ENCODE measurements around the gene LIN28B. TPM values are rescaled to one million over a fixed set of nuclear protein-coding genes. Genes with fewer than 3 reads are reported as not detected.

LIN28B gene
- total and polyA plus RNA-seq, 4 donors, result 0.12 to 0.14 TPM; not detected in 2

- no peaks in the 10 kb centered on the region for H3K36me3 ChIP-seq (ENCODE audit: control insufficient read depth in 4 of 4, insufficient read depth in 4 of 4, low read length in 4 of 4)
- H3K9me3 ChIP-seq (ENCODE audit: control insufficient read depth in 4 of 4, insufficient read depth in 3 of 4, low read length in 3 of 4), result no peaks in the 10 kb centered on the region
- no peaks in the 10 kb centered on the region for H3K4me1 ChIP-seq (ENCODE audit: control insufficient read depth in 5 of 5, insufficient read depth in 5 of 5, low read length in 5 of 5)
- no peak for TF ChIP-seq CTCF (IDR thresholded peaks at IDR 0.05; ENCODE audit: control extremely low read depth, extremely low read depth)
- H3K9ac ChIP-seq (ENCODE audit: insufficient read depth in 1 of 2, low read length in 2 of 2), result no peak overlapping the region
- no peak for ATAC-seq (ENCODE audit: insufficient read depth, low FRiP score)
- WGBS, 2 donors, result 89 to 93% methylated on average over 1 of the region's 1 CpG
- DNase-seq, result no peak
- no peak overlapping the region for H3K4me3 ChIP-seq
- H3K27me3 ChIP-seq (ENCODE audit: control insufficient read depth in 3 of 3, insufficient read depth in 3 of 3, low read length in 2 of 3), result no peaks in the 10 kb centered on the region
- H3K27ac ChIP-seq (ENCODE audit: low read depth in 1 of 2, low read length in 1 of 2), result no peak overlapping the region
These were observed 88.6 kb downstream of the LIN28B start for GRCh38 chr6:105045526-105045925.

GRCh38 chr6:105051941-105052471 lies 95.1 kb downstream of the LIN28B start:
- no peaks in the 10 kb centered on the region for H3K9me3 ChIP-seq (ENCODE audit: control insufficient read depth in 4 of 4, insufficient read depth in 3 of 4, low read length in 3 of 4)
- no peaks in the 10 kb centered on the region for H3K36me3 ChIP-seq (ENCODE audit: control insufficient read depth in 4 of 4, insufficient read depth in 4 of 4, low read length in 4 of 4)
- ATAC-seq (ENCODE audit: insufficient read depth, low FRiP score) (no peak), DNase-seq (peak in 2 of 3 donors; percentile 9 to 10)
- no peak for TF ChIP-seq CTCF (IDR thresholded peaks at IDR 0.05; ENCODE audit: control extremely low read depth, extremely low read depth)
- no peak overlapping the region for H3K4me3 ChIP-seq
- H3K27me3 ChIP-seq (ENCODE audit: control insufficient read depth in 3 of 3, insufficient read depth in 3 of 3, low read length in 2 of 3), result no peaks in the 10 kb centered on the region
- H3K27ac ChIP-seq (ENCODE audit: low read depth in 1 of 2, low read length in 1 of 2), result no peak overlapping the region
- H3K9ac ChIP-seq (ENCODE audit: insufficient read depth in 1 of 2, low read length in 2 of 2), result no peak overlapping the region
- 51 to 55% methylated on average over 3 of the region's 3 CpGs for WGBS, 2 donors
- H3K4me1 ChIP-seq (ENCODE audit: control insufficient read depth in 5 of 5, insufficient read depth in 5 of 5, low read length in 5 of 5), result no peaks in the 10 kb centered on the region

- H3K36me3 ChIP-seq (ENCODE audit: control insufficient read depth in 4 of 4, insufficient read depth in 4 of 4, low read length in 4 of 4), result no peaks in the 10 kb centered on the region
- DNase-seq, result no peak
- no peak overlapping the region for H3K27ac ChIP-seq (ENCODE audit: low read depth in 1 of 2, low read length in 1 of 2)
- no peak for TF ChIP-seq CTCF (IDR thresholded peaks at IDR 0.05; ENCODE audit: control extremely low read depth, extremely low read depth)
- no peaks in the 10 kb centered on the region for H3K27me3 ChIP-seq (ENCODE audit: control insufficient read depth in 3 of 3, insufficient read depth in 3 of 3, low read length in 2 of 3)
- no peak overlapping the region for H3K4me3 ChIP-seq
- H3K9ac ChIP-seq (ENCODE audit: insufficient read depth in 1 of 2, low read length in 2 of 2), result no peak overlapping the region
- 93 to 94% methylated on average over 3 of the region's 3 CpGs for WGBS, 2 donors
- ATAC-seq (ENCODE audit: insufficient read depth, low FRiP score), result no peak
- no peaks in the 10 kb centered on the region for H3K9me3 ChIP-seq (ENCODE audit: control insufficient read depth in 4 of 4, insufficient read depth in 3 of 4, low read length in 3 of 4)
- no peaks in the 10 kb centered on the region for H3K4me1 ChIP-seq (ENCODE audit: control insufficient read depth in 5 of 5, insufficient read depth in 5 of 5, low read length in 5 of 5)
These were observed 99.7 kb downstream of the LIN28B start for GRCh38 chr6:105056646-105057045.

- Histone ChIP-seq H3K27me3 (ENCODE audit: control insufficient read depth in 3 of 3, insufficient read depth in 3 of 3, low read length in 2 of 3) (no peaks in the 10 kb centered on the region), H3K9me3 (ENCODE audit: control insufficient read depth in 4 of 4, insufficient read depth in 3 of 4, low read length in 3 of 4) (no peaks in the 10 kb centered on the region), H3K27ac (ENCODE audit: low read depth in 1 of 2, low read length in 1 of 2) (no peak overlapping the region), H3K4me3 (no peak overlapping the region), H3K9ac (ENCODE audit: insufficient read depth in 1 of 2, low read length in 2 of 2) (no peak overlapping the region), H3K36me3 (ENCODE audit: control insufficient read depth in 4 of 4, insufficient read depth in 4 of 4, low read length in 4 of 4) (no peaks in the 10 kb centered on the region), H3K4me1 (ENCODE audit: control insufficient read depth in 5 of 5, insufficient read depth in 5 of 5, low read length in 5 of 5) (no peaks in the 10 kb centered on the region)
- ATAC-seq (ENCODE audit: insufficient read depth, low FRiP score) (no peak), DNase-seq (no peak)
- 90 to 91% methylated on average over 1 of the region's 1 CpG for WGBS, 2 donors
- no peak for TF ChIP-seq CTCF (IDR thresholded peaks at IDR 0.05; ENCODE audit: control extremely low read depth, extremely low read depth)
These were observed 100.3 kb downstream of the LIN28B start for GRCh38 chr6:105057160-105057559.

All from lung (tissue), 12 donors.